Heart right ventricle (tissue), 16 donors: ENCODE measurements around the gene RAB6B. TPM values are rescaled to one million over a fixed set of nuclear protein-coding genes. Genes with fewer than 3 reads are reported as not detected.

ENCODE experiments used
- ATAC-seq, 8 donors: fragments of 200-7000 bp; cut with Tn5 transposase; one replicate each; pipeline ENCODE4 v1.9.1; 2020; ENCODE audit warnings: mild to moderate bottlenecking in 8 of 8, moderate library complexity in 8 of 8, moderate number of reproducible peaks in 1 of 8
- DNase-seq, 2 donors: peaks; one replicate each; pipeline ENCODE4 v3.0.0-alpha.2; 2020
- H3K27ac ChIP-seq, 10 donors: fragments of 200-600 bp; sonication (generic) in 2 of 10; one replicate each; pipeline versions ENCODE4 v1.5.0 to v1.8.0; 2020 to 2022; ENCODE audit warnings: mild to moderate bottlenecking in 3 of 10
- H3K27me3 ChIP-seq, 7 donors: fragments of 200-600 bp; one replicate each; pipeline ENCODE4 v1.8.0; 2021 to 2022; ENCODE audit warnings: mild to moderate bottlenecking in 2 of 7
- H3K36me3 ChIP-seq, 9 donors: fragments of 200-600 bp; sonication (generic) in 1 of 9; one replicate each; pipeline versions ENCODE4 v1.5.0 to v1.8.0; 2020 to 2022; ENCODE audit warnings: mild to moderate bottlenecking in 2 of 9
- H3K4me1 ChIP-seq, 9 donors: fragments of 200-600 bp; sonication (generic) in 1 of 9; one replicate each; pipeline versions ENCODE4 v1.5.0 to v1.8.0; 2020 to 2022; ENCODE audit warnings: mild to moderate bottlenecking in 4 of 9
- H3K4me3 ChIP-seq, 10 donors: fragments of 200-600 bp; sonication (generic) in 2 of 10; one replicate each; pipeline versions ENCODE4 v1.5.0 to v1.8.0; 2020 to 2022; ENCODE audit warnings: mild to moderate bottlenecking in 7 of 10, moderate library complexity in 2 of 10
- H3K9me3 ChIP-seq, 11 donors: fragments of 200-600 bp in 10 of 11; sonication (generic) in 2 of 11; one replicate each; pipeline versions ENCODE4 v1.5.0 to v1.8.0; 2013 to 2022; ENCODE audit warnings: mild to moderate bottlenecking in 2 of 11, control low read depth in 1 of 11, moderate library complexity in 1 of 11
- CTCF ChIP-seq, 9 donors: fragments of 200-600 bp; sonication (generic) in 2 of 9; IDR thresholded peaks; one replicate each; pipeline versions ENCODE4 v1.5.0 to v1.8.0; 2021 to 2022; ENCODE audit warnings: antibody characterized with exemption in 9 of 9, mild to moderate bottlenecking in 5 of 9, moderate library complexity in 1 of 9
- WGBS, 2 donors: extraction: QIAGEN DNeasy Blood & Tissue Kit; methylation state at CpG; one replicate each; pipeline ENCODE4 v1.1.7; 2013; ENCODE audit warnings: inconsistent platforms in 1 of 2; 5-methylcytosine and 5-hydroxymethylcytosine counted together
- intact Hi-C, 10 donors: fragments of 100-400 bp; cut with DNase I; formaldehyde crosslinking; loops; one replicate each; pipeline versions ENCODE4 v1.11.1 to v1.14.2; 2022
- polyA plus RNA-seq, 2 donors: library from polyadenylated mRNA; stranded (reverse); fragments of 200-250 nt; gene quantifications; one replicate each; pipeline ENCODE4 v1.2.3, GENCODE V29; 2013
- total RNA-seq, 10 donors: library from RNA; stranded (reverse); fragmentation: NEBNext Ultra II Directional in 3 of 10; extraction: Animal tissue kit (Norgen Biotek cat#: 25700) in 3 of 10; gene quantifications; one replicate each; pipeline versions ENCODE4 v1.2.1 to v1.2.4, GENCODE V29; 2021 to 2023
- donor health status: Arrhythmogenic right ventricular cardiomyopathy.
- donor health status: ischemic (EF 13 %, LVEDD 7.1; RV severe dilation, severe dysfunction).
- donor health status: healthy with polysubstance abuse.
- donor health status: DM: no; HTN: yes; CAD: no.
- donor health status: DM: no; HTN: no; CAD: no.
- donor health status: ischemic (EF 25% LVEDD 6.9; RV normal size, moderate dysfunction).
- donor health status: ischemic (EF 25% LVEDD 5.7; RV mildly dilated, moderate dysfunction).
- donor health status: healthy.
- donor health status: DM: yes; HTN: yes; CAD: no.
- donor health status: Ischemic cardiomyopathy.
- donor health status: ischemic (EF 35%, LVEDD 5.7; RV mildly dilated, moderate dysfunction).
- donor health status: nonischemic (EF 11% LVEDD 7.7; RV severe dilation, severe dysfunction).
- donor health status: DM: yes; HTN: yes; CAD: no.
- donor health status: PGD.
- donor health status: ischemic (EF 29% LVEDD 5.4; RV normal size, mild dysfunction).
- donor health status: nonischemic (EF 23%, LVEDD 6.1; RV moderate dilation, normal function).

RAB6B gene
- total and polyA plus RNA-seq, 12 donors, result 7.0 to 73.8 (median 44.2) TPM

GRCh38 chr3:133905376-133905775 lies 9.7 kb upstream of the RAB6B start:
- Histone ChIP-seq H3K4me1 (no peaks in the 10 kb centered on the region), H3K4me3 (no peak overlapping the region), H3K9me3 (no peaks in the 10 kb centered on the region), H3K27ac (no peak overlapping the region), H3K27me3 (peaks cover 0 to 6% (median 0%) of the 10 kb centered on the region in 7 donors), H3K36me3 (no peaks in the 10 kb centered on the region)
- no peak for DNase-seq
- intact Hi-C loops, result loop anchor here in 1 of 10 donors (5.0 kb wide), 1 partner anchor 88 kb away; no protein-coding TSS in a partner anchor
- no peak for TF ChIP-seq CTCF (IDR thresholded peaks at IDR 0.05)
- WGBS, 2 donors, result 73% methylated on average over 3 of the region's 3 CpGs
- no peak for ATAC-seq

DNA sequence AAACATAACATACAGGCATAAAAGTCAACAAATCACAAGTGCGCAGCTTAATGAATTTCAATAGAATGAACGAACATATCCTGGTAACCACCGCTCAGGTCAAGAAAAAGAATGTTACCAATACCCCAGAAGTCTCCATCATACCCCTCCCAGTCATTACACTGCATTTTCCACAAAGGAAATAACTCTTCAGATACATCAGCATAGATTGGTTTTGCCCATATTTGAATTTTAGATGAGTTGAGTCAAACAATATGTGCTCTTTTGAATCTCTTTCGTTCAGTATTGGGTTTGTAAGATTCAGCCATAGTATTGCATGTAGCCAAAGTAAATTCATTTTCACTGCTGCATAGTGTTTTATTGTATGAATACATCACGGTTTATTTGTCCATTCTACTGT lies 6.2 kb upstream of the RAB6B start:
- Histone ChIP-seq H3K36me3 (no peaks in the 10 kb centered on the region), H3K27me3 (peaks cover 0 to 16% (median 0%) of the 10 kb centered on the region in 7 donors), H3K4me3 (no peak overlapping the region), H3K27ac (no peak overlapping the region), H3K4me1 (no peaks in the 10 kb centered on the region), H3K9me3 (no peaks in the 10 kb centered on the region)
- ATAC-seq (no peak), DNase-seq (no peak)
- intact Hi-C loops, result loop anchor here in 3 of 10 donors (2.0 to 5.0 kb wide), 2 partner anchors 83 to 85 kb away; no protein-coding TSS in a partner anchor
- WGBS, 2 donors, result 86 to 88% methylated on average over 5 of the region's 5 CpGs
- TF ChIP-seq CTCF (IDR thresholded peaks at IDR 0.05), result no peak

DNA sequence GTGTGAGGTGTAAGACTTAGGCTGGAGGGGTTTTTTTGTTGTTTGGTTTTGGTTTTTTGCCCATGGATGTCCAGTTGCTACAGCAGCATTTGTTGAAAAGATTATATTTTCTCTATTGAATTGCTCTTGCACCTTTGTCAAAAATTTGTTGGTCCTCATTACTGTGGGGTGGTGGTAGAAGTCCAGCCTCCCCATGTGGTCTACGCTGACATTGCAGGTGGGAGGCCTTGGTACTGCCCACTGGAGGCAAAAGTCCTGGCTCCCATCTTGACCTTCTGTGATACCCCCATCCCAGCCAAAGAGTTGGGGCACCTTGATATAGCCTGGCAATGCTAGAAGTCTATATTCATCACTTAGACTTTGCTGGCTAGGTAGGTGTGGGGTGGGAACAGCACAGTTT lies 5.4 kb upstream of the RAB6B start:
- 83 to 95% methylated on average over 1 of the region's 1 CpG for WGBS, 2 donors
- peak in 3 of 8 donors; percentile 43 to 65 (median 60) for ATAC-seq

GRCh38 chr3:133899311-133899710 lies 3.6 kb upstream of the RAB6B start:
- no peak overlapping the region for H3K27ac ChIP-seq
- no peaks in the 10 kb centered on the region for H3K36me3 ChIP-seq
- peaks cover 0 to 35% (median 7%) of the 10 kb centered on the region in 7 donors for H3K27me3 ChIP-seq
- no peak overlapping the region for H3K4me3 ChIP-seq
- peaks cover 5 to 19% (median 14%) of the 10 kb centered on the region in 9 donors for H3K4me1 ChIP-seq
- no peak for DNase-seq
- no peak for TF ChIP-seq CTCF (IDR thresholded peaks at IDR 0.05)
- ATAC-seq, result no peak
- H3K9me3 ChIP-seq, result no peaks in the 10 kb centered on the region
- intact Hi-C loops, result loop anchor here in 5 of 10 donors (5.0 to 10.0 kb wide), 3 partner anchors 72 to 235 kb away; partner anchors contain the start of gene TOPBP1 (in 1 of the 5)

More for the DNA sequence above, 5.4 kb upstream of the RAB6B start:
- Histone ChIP-seq H3K27me3 (peaks cover 0 to 24% (median 0%) of the 10 kb centered on the region in 7 donors), H3K4me1 (peaks cover 0 to 6% (median 4%) of the 10 kb centered on the region in 9 donors), H3K36me3 (no peaks in the 10 kb centered on the region), H3K27ac (no peak overlapping the region), H3K4me3 (no peak overlapping the region), H3K9me3 (no peaks in the 10 kb centered on the region)
- DNase-seq, result no peak
- intact Hi-C loops, result loop anchor here in 3 of 10 donors (2.0 to 5.0 kb wide), 2 partner anchors 82 to 84 kb away; no protein-coding TSS in a partner anchor
- TF ChIP-seq CTCF (IDR thresholded peaks at IDR 0.05), result peak; percentile 14 to 58 (median 53)
